Neural cell (in vitro differentiated cells): Measurements from ENCODE around the gene ZNF548. TPM values are rescaled to one million over a fixed set of nuclear protein-coding genes. Genes with fewer than 3 reads are reported as not detected.

Source experiments
- H2AFZ ChIP-seq: fragments of 200-600, 300-800 bp; sonication (generic), shearing (Covaris generic); 2 replicates; pipeline ENCODE4 v1.6.0; 2014; ENCODE audit warnings: low read depth, mild to moderate bottlenecking, antibody characterized with exemption, low read length, moderate library complexity
- H3F3A ChIP-seq: fragments of 200-600 bp; shearing (Covaris generic); 2 replicates; pipeline ENCODE4 v1.6.1; 2016; ENCODE audit warnings: mild to moderate bottlenecking, moderate library complexity, mixed read lengths, antibody characterized with exemption, low read length; ENCODE audit not compliant: insufficient read depth, poor library complexity, severe bottlenecking
- H3K27ac ChIP-seq: fragments of 200-600, 300-800 bp; sonication (generic), shearing (Covaris generic); 2 replicates; pipeline ENCODE4 v1.5.1; 2014; ENCODE audit warnings: mild to moderate bottlenecking, low read length, moderate library complexity
- H3K27me3 ChIP-seq: fragments of 300-800, 200-600 bp; sonication (generic), shearing (Covaris generic); 2 replicates; pipeline ENCODE4 v1.6.0; 2014; ENCODE audit warnings: mild to moderate bottlenecking, low read depth, low read length, moderate library complexity; ENCODE audit not compliant: insufficient read depth
- H3K36me3 ChIP-seq: fragments of 300-800, 200-600 bp; sonication (generic), shearing (Covaris generic); 2 replicates; pipeline ENCODE4 v1.5.1; 2014; ENCODE audit warnings: mild to moderate bottlenecking, antibody characterized with exemption, low read length, moderate library complexity; ENCODE audit not compliant: insufficient read depth
- H3K4me2 ChIP-seq: fragments of 300-800, 200-600 bp; sonication (generic), shearing (Covaris generic); 2 replicates; pipeline ENCODE4 v1.6.0; 2014; ENCODE audit warnings: mild to moderate bottlenecking, low read length
- H3K4me3 ChIP-seq: fragments of 300-800, 200-600 bp; sonication (generic), shearing (Covaris generic); 2 replicates; pipeline ENCODE4 v1.5.1; 2014; ENCODE audit warnings: mild to moderate bottlenecking, low read length, moderate library complexity
- H3K79me2 ChIP-seq: fragments of 200-600 bp; shearing (Covaris generic); replicated peaks from 2 replicates; pipeline ENCODE4 v1.6.0; 2014; ENCODE audit warnings: mild to moderate bottlenecking, low read length, moderate library complexity; ENCODE audit not compliant: insufficient read depth
- H3K9ac ChIP-seq: fragments of 300-800, 200-600 bp; sonication (generic), shearing (Covaris generic); 2 replicates; pipeline ENCODE4 v1.6.1; 2016; ENCODE audit warnings: mild to moderate bottlenecking, low read length, mixed read lengths
- H3K9me2 ChIP-seq: fragments of 200-600 bp; shearing (Covaris generic); 2 replicates; pipeline ENCODE4 v1.6.1; 2016; ENCODE audit warnings: mild to moderate bottlenecking, low read length, mixed read lengths; ENCODE audit not compliant: insufficient read depth
- H3K9me3 ChIP-seq: fragments of 200-600, 300-800 bp; sonication (generic), shearing (Covaris generic); 2 replicates; pipeline ENCODE4 v1.6.1; 2016; ENCODE audit warnings: mild to moderate bottlenecking, mixed run types, low read length, moderate library complexity, mixed read lengths
- H4K20me1 ChIP-seq: fragments of 200-600 bp; shearing (Covaris generic); 2 replicates; pipeline ENCODE4 v1.6.1; 2016; ENCODE audit warnings: mild to moderate bottlenecking, mixed run types; ENCODE audit not compliant: insufficient read depth
- EP300 ChIP-seq: fragments of 450-650 bp; conservative IDR thresholded peaks from 2 replicates; pipeline ENCODE4 v1.6.1; 2014; ENCODE audit warnings: antibody characterized with exemption, mild to moderate bottlenecking, moderate library complexity; ENCODE audit not compliant: poor library complexity, severe bottlenecking
- EZH2 ChIP-seq: fragments of 200-600, 300-800 bp; shearing (Covaris generic), sonication (generic); IDR thresholded peaks from 2 replicates; pipeline ENCODE4 v1.6.1; 2014; ENCODE audit warnings: antibody characterized with exemption, low read length, borderline replicate concordance, mild to moderate bottlenecking; ENCODE audit not compliant: insufficient read depth, poor library complexity, severe bottlenecking
- MXI1 ChIP-seq: fragments of 450-650 bp; conservative IDR thresholded peaks from 2 replicates; pipeline ENCODE4 v1.6.1; 2014; ENCODE audit warnings: antibody characterized with exemption, mild to moderate bottlenecking; ENCODE audit not compliant: poor library complexity, severe bottlenecking
- POLR2AphosphoS5 ChIP-seq: IDR thresholded peaks from 2 replicates; pipeline ENCODE4 v1.6.1; 2012
- RAD21 ChIP-seq: fragments of 450-650 bp; conservative IDR thresholded peaks from 2 replicates; pipeline ENCODE4 v1.6.1; 2014; ENCODE audit warnings: antibody characterized with exemption, mild to moderate bottlenecking, moderate library complexity
- SMC3 ChIP-seq: fragments of 450-650 bp; conservative IDR thresholded peaks from 2 replicates; pipeline ENCODE4 v1.6.1; 2014; ENCODE audit warnings: antibody characterized with exemption, mild to moderate bottlenecking, moderate library complexity; ENCODE audit not compliant: poor library complexity
- TAF1 ChIP-seq: IDR thresholded peaks from 2 replicates; pipeline ENCODE4 v1.6.1; 2012; ENCODE audit warnings: low read depth
- polyA plus RNA-seq: library from polyadenylated mRNA; depleted of rRNA; stranded (reverse); fragments of >200 nt; gene quantifications from 2 replicates; pipeline ENCODE4 v1.2.3, GENCODE V29; 2014
- TF ChIP-seq, protein P1 (sequence below): IDR thresholded peaks from 2 replicates; pipeline ENCODE4 v1.6.1; 2012; ENCODE audit warnings: borderline replicate concordance
- TF ChIP-seq, protein P2 (sequence below): fragments of 450-650 bp; IDR thresholded peaks from 2 replicates; pipeline ENCODE4 v1.5.1; 2014; ENCODE audit warnings: antibody characterized with exemption, mild to moderate bottlenecking, moderate library complexity; ENCODE audit not compliant: poor library complexity, severe bottlenecking

ZNF548 gene
- polyA plus RNA-seq, 1 donor from 2014 or later = 78.7 TPM

DNA sequence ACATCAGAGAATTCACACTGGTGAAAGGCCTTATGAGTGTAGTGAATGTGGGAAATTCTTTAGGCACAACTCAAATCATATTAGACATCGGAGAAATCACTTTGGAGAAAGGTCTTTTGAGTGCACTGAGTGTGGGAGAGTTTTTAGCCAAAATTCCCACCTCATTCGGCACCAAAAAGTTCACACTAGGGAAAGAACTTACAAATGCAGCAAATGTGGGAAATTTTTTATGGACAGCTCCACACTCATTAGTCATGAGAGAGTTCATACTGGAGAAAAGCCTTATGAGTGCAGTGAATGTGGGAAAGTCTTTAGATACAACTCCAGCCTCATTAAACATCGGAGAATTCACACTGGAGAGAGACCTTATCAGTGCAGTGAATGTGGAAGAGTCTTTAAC is 31.4 kb downstream of the ZNF548 start:
- H3K27me3 ChIP-seq = no peaks in the 10 kb centered on the region
- peaks cover 7% of the 10 kb centered on the region for H3K36me3 ChIP-seq
- no peaks in the 10 kb centered on the region for H3F3A ChIP-seq
- no peaks in the 10 kb centered on the region for H3K79me2 ChIP-seq
- no peak overlapping the region for H3K4me3 ChIP-seq
- H2AFZ ChIP-seq = no peak overlapping the region
- no peaks in the 10 kb centered on the region for H3K9me2 ChIP-seq
- no peaks in the 10 kb centered on the region for H3K9me3 ChIP-seq
- H3K4me2 ChIP-seq = no peak overlapping the region
- TF ChIP-seq RAD21 = no peak
- TF ChIP-seq EP300 = no peak
- TF ChIP-seq POLR2AphosphoS5 = no peak
- no peak for TF ChIP-seq SMC3
- TF ChIP-seq, protein P1, sequence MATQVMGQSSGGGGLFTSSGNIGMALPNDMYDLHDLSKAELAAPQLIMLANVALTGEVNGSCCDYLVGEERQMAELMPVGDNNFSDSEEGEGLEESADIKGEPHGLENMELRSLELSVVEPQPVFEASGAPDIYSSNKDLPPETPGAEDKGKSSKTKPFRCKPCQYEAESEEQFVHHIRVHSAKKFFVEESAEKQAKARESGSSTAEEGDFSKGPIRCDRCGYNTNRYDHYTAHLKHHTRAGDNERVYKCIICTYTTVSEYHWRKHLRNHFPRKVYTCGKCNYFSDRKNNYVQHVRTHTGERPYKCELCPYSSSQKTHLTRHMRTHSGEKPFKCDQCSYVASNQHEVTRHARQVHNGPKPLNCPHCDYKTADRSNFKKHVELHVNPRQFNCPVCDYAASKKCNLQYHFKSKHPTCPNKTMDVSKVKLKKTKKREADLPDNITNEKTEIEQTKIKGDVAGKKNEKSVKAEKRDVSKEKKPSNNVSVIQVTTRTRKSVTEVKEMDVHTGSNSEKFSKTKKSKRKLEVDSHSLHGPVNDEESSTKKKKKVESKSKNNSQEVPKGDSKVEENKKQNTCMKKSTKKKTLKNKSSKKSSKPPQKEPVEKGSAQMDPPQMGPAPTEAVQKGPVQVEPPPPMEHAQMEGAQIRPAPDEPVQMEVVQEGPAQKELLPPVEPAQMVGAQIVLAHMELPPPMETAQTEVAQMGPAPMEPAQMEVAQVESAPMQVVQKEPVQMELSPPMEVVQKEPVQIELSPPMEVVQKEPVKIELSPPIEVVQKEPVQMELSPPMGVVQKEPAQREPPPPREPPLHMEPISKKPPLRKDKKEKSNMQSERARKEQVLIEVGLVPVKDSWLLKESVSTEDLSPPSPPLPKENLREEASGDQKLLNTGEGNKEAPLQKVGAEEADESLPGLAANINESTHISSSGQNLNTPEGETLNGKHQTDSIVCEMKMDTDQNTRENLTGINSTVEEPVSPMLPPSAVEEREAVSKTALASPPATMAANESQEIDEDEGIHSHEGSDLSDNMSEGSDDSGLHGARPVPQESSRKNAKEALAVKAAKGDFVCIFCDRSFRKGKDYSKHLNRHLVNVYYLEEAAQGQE = no peak
- TF ChIP-seq TAF1 = no peak
- TF ChIP-seq, protein P2, sequence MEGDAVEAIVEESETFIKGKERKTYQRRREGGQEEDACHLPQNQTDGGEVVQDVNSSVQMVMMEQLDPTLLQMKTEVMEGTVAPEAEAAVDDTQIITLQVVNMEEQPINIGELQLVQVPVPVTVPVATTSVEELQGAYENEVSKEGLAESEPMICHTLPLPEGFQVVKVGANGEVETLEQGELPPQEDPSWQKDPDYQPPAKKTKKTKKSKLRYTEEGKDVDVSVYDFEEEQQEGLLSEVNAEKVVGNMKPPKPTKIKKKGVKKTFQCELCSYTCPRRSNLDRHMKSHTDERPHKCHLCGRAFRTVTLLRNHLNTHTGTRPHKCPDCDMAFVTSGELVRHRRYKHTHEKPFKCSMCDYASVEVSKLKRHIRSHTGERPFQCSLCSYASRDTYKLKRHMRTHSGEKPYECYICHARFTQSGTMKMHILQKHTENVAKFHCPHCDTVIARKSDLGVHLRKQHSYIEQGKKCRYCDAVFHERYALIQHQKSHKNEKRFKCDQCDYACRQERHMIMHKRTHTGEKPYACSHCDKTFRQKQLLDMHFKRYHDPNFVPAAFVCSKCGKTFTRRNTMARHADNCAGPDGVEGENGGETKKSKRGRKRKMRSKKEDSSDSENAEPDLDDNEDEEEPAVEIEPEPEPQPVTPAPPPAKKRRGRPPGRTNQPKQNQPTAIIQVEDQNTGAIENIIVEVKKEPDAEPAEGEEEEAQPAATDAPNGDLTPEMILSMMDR = no peak
- no peak for TF ChIP-seq EZH2
- TF ChIP-seq MXI1 = no peak
- no peak overlapping the region for H3K9ac ChIP-seq
- H3K27ac ChIP-seq = no peak overlapping the region
- no peaks in the 10 kb centered on the region for H4K20me1 ChIP-seq

DNA sequence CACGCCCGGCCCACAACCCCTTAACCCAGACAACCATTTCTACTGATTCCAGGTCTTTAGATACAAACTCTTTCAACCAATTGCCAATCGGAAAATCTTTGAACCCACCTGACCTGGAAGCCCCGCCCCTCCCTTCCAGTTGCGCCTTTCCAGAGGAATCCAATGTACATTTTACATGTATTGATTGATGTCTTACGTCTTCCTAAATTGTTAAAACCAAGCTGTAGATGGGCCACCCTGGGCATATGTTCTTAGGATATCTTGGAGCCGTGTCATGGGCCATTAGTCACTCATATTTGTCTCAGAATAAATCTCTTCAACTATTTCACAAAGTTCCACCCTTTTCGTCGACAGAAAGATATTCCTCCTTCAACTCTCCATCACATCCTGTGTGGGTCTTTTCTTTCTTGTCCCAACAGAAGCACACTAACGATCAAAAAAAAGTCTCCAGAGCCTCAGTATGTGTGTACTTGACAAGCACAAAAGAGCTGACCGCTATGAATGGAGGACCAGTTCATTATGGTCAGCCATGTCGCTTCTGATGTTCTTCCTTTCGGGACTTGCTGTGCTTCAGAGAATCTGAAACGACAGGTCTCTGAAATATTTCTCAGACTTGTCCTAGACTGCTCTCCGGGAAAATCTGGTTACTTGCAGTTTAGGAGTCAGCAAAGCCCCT is 44.9 kb downstream of the ZNF548 start:
- H3F3A ChIP-seq = no peaks in the 10 kb centered on the region
- no peaks in the 10 kb centered on the region for H3K9me2 ChIP-seq
- H3K79me2 ChIP-seq = peaks cover 37% of the 10 kb centered on the region
- peak overlapping the region; percentile 81 for H3K4me3 ChIP-seq
- peaks cover 8% of the 10 kb centered on the region for H3K36me3 ChIP-seq
- peak overlapping the region; percentile 86 for H2AFZ ChIP-seq
- no peaks in the 10 kb centered on the region for H3K9me3 ChIP-seq
- peak overlapping the region; percentile 64 for H3K9ac ChIP-seq
- H3K27me3 ChIP-seq = no peaks in the 10 kb centered on the region
- H3K4me2 ChIP-seq = peak overlapping the region; percentile 56
- H4K20me1 ChIP-seq = no peaks in the 10 kb centered on the region
- H3K27ac ChIP-seq = peak overlapping the region; percentile 58
- no peak for TF ChIP-seq EZH2
- no peak for TF ChIP-seq TAF1
- TF ChIP-seq POLR2AphosphoS5 = no peak
- TF ChIP-seq, protein P2 = no peak
- no peak for TF ChIP-seq EP300
